Measurements from ENCODE around the gene PTPN3. TPM values are rescaled to one million over a fixed set of nuclear protein-coding genes. Genes with fewer than 3 reads are reported as not detected.

The PTPN3 gene
- polyA plus RNA-seq, 1 of the 3 experiments (the other 2 are of a cell fraction), result 7.5 TPM

DNA sequence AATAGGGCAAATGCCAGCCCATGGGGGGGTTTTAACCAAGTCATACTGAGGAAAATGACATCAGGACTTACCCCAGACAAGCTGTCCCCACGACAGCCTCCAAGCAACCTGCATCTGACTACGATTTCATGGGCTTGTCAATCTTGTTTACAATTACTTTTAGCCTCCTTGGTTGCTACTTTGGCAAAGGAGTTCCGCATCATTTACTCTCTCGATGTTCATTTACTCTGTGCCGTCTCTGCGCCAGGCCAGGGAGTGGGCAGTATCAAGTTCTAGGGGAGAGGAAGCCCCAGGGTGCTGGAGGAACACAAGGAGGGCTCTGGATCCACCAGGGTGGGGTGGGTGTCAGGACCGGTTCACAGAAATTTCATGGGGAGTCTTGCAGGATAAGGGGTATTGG, 23.9 kb downstream of the PTPN3 start:
- no peak overlapping the region for H3K9ac ChIP-seq
- peaks cover 2% of the 10 kb centered on the region; the same call in 1 of the 2 replicates for H4K20me1 ChIP-seq (ENCODE audit: insufficient read depth)
- CTCF ChIA-PET, result interaction anchor here (1.5 to 2.3 kb wide), 4 partner anchors 10 to 33 kb away, joined by 4 to 13 read pairs (median 5); no protein-coding TSS in a partner anchor
- WGBS (ENCODE audit: low lambda C conversion rate), result 95% methylated on average over 7 of the region's 7 CpGs
- no peak overlapping the region for H3K4me2 ChIP-seq
- H3K27ac ChIP-seq (ENCODE audit: low read depth in 2 of 2, low read length in 1 of 2), result no peak overlapping the region
- H3K27me3 ChIP-seq (ENCODE audit: insufficient read depth), result no peaks in the 10 kb centered on the region
- no peak overlapping the region for H3K4me3 ChIP-seq (ENCODE audit: low read depth in 2 of 2, low read length in 1 of 2)
- H3K79me2 ChIP-seq (ENCODE audit: insufficient read depth), result peaks cover 26% of the 10 kb centered on the region
- peaks cover 8 to 13% of the 10 kb centered on the region in 2 experiments; a peak in 1 of 4 replicates for H3K4me1 ChIP-seq (ENCODE audit: control insufficient read depth in 1 of 2, insufficient read depth in 2 of 2, low read depth in 1 of 2, low read length in 1 of 2)
- peaks cover 8% of the 10 kb centered on the region for H3F3A ChIP-seq (replicated peaks; ENCODE audit: insufficient read depth)
- no peaks in the 10 kb centered on the region for H3K9me3 ChIP-seq
- no peak for DNase-seq
- no peaks in the 10 kb centered on the region for H3K9me2 ChIP-seq
- H3K36me3 ChIP-seq (replicated peaks in 1 of 2; ENCODE audit: control insufficient read depth in 1 of 2, insufficient read depth in 2 of 2, low read length in 1 of 2), result no peaks in the 10 kb centered on the region
- TF ChIP-seq, protein P1, sequence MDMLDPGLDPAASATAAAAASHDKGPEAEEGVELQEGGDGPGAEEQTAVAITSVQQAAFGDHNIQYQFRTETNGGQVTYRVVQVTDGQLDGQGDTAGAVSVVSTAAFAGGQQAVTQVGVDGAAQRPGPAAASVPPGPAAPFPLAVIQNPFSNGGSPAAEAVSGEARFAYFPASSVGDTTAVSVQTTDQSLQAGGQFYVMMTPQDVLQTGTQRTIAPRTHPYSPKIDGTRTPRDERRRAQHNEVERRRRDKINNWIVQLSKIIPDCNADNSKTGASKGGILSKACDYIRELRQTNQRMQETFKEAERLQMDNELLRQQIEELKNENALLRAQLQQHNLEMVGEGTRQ (IDR thresholded peaks at IDR 0.05; ENCODE audit: borderline replicate concordance, low read depth, low read length), result no peak
- TF ChIP-seq, protein P2, sequence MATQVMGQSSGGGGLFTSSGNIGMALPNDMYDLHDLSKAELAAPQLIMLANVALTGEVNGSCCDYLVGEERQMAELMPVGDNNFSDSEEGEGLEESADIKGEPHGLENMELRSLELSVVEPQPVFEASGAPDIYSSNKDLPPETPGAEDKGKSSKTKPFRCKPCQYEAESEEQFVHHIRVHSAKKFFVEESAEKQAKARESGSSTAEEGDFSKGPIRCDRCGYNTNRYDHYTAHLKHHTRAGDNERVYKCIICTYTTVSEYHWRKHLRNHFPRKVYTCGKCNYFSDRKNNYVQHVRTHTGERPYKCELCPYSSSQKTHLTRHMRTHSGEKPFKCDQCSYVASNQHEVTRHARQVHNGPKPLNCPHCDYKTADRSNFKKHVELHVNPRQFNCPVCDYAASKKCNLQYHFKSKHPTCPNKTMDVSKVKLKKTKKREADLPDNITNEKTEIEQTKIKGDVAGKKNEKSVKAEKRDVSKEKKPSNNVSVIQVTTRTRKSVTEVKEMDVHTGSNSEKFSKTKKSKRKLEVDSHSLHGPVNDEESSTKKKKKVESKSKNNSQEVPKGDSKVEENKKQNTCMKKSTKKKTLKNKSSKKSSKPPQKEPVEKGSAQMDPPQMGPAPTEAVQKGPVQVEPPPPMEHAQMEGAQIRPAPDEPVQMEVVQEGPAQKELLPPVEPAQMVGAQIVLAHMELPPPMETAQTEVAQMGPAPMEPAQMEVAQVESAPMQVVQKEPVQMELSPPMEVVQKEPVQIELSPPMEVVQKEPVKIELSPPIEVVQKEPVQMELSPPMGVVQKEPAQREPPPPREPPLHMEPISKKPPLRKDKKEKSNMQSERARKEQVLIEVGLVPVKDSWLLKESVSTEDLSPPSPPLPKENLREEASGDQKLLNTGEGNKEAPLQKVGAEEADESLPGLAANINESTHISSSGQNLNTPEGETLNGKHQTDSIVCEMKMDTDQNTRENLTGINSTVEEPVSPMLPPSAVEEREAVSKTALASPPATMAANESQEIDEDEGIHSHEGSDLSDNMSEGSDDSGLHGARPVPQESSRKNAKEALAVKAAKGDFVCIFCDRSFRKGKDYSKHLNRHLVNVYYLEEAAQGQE (IDR thresholded peaks at IDR 0.05; ENCODE audit: low read depth, low read length), result no peak
- TF ChIP-seq MXI1 (IDR thresholded peaks at IDR 0.05; ENCODE audit: low read depth, low read length) (no peak), RAD21 (IDR thresholded peaks at IDR 0.05; ENCODE audit: low read length) (no peak), FOXM1 (IDR thresholded peaks at IDR 0.05; ENCODE audit: low read depth) (no peak), GATA2 (CRISPR knock-in tag; IDR thresholded peaks at IDR 0.05) (no peak), SMC3 (IDR thresholded peaks at IDR 0.05; ENCODE audit: low read depth, low read length) (no peak), TEAD4 (IDR thresholded peaks at IDR 0.05; ENCODE audit: borderline replicate concordance, insufficient read depth) (no peak), YY1 (IDR thresholded peaks at IDR 0.05; ENCODE audit: low read depth) (no peak)
- TF ChIP-seq, protein P3, sequence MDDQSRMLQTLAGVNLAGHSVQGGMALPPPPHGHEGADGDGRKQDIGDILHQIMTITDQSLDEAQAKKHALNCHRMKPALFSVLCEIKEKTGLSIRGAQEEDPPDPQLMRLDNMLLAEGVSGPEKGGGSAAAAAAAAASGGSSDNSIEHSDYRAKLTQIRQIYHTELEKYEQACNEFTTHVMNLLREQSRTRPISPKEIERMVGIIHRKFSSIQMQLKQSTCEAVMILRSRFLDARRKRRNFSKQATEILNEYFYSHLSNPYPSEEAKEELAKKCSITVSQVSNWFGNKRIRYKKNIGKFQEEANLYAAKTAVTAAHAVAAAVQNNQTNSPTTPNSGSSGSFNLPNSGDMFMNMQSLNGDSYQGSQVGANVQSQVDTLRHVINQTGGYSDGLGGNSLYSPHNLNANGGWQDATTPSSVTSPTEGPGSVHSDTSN (IDR thresholded peaks at IDR 0.05), result no peak
- H2AFZ ChIP-seq (ENCODE audit: low read depth), result no peak overlapping the region
- POLR2A ChIA-PET, result no interaction called here

DNA sequence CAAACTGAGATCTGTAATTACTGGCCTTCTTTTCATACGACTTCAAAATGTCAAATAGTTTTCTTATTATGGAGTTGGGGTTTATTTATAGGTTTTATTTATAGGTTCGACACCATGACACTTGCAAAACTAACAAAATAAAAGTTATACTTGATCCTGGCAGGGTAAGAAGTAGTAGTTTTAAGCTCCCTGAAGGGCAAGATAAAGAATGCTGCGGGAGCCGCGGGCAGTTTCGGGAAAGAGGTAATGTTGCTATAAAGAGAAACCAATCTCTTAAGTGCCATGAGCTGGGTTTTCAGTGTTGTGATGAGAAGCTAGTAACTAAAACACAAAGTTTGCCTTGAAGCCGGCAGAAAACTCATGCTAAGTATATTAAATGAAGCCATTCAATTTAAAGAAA, 24.8 kb downstream of the PTPN3 start:
- Histone ChIP-seq H3K4me3 (ENCODE audit: low read depth in 2 of 2, low read length in 1 of 2) (no peak overlapping the region), H3K9me2 (no peaks in the 10 kb centered on the region), H2AFZ (ENCODE audit: low read depth) (no peak overlapping the region), H3K4me2 (no peak overlapping the region), H3F3A (replicated peaks; ENCODE audit: insufficient read depth) (peaks cover 8% of the 10 kb centered on the region), H3K27me3 (ENCODE audit: insufficient read depth) (no peaks in the 10 kb centered on the region), H3K79me2 (ENCODE audit: insufficient read depth) (peaks cover 35% of the 10 kb centered on the region), H4K20me1 (ENCODE audit: insufficient read depth) (peaks cover 9% of the 10 kb centered on the region; the same call in 1 of the 2 replicates), H3K9ac (no peak overlapping the region), H3K36me3 (replicated peaks in 1 of 2; ENCODE audit: control insufficient read depth in 1 of 2, insufficient read depth in 2 of 2, low read length in 1 of 2) (no peaks in the 10 kb centered on the region), H3K9me3 (no peaks in the 10 kb centered on the region), H3K27ac (ENCODE audit: low read depth in 2 of 2, low read length in 1 of 2) (no peak overlapping the region), H3K4me1 (ENCODE audit: control insufficient read depth in 1 of 2, insufficient read depth in 2 of 2, low read depth in 1 of 2, low read length in 1 of 2) (peaks cover 8 to 13% of the 10 kb centered on the region in 2 experiments; a peak in 1 of 4 replicates)
- ChIA-PET POLR2A (no interaction called here), CTCF (interaction anchor here (1.0 kb wide), 1 partner anchor 16 kb away, joined by 4 read pairs; no protein-coding TSS in a partner anchor)
- WGBS (ENCODE audit: low lambda C conversion rate), result 94% methylated on average over 7 of the region's 7 CpGs
- DNase-seq, result no peak
- no peak for TF ChIP-seq MXI1 (IDR thresholded peaks at IDR 0.05; ENCODE audit: low read depth, low read length)
- TF ChIP-seq JUND (IDR thresholded peaks at IDR 0.05), result no peak
- no peak for TF ChIP-seq TEAD4 (IDR thresholded peaks at IDR 0.05; ENCODE audit: borderline replicate concordance, insufficient read depth)
- no peak for TF ChIP-seq YY1 (IDR thresholded peaks at IDR 0.05; ENCODE audit: low read depth)
- TF ChIP-seq FOXJ3 (CRISPR knock-in tag; IDR thresholded peaks at IDR 0.05), result no peak
- no peak for TF ChIP-seq ELF1 (IDR thresholded peaks at IDR 0.05)
- TF ChIP-seq, protein P2 (IDR thresholded peaks at IDR 0.05; ENCODE audit: low read depth, low read length), result no peak
- TF ChIP-seq GATA2 (CRISPR knock-in tag; IDR thresholded peaks at IDR 0.05), result no peak
- TF ChIP-seq, protein P4, sequence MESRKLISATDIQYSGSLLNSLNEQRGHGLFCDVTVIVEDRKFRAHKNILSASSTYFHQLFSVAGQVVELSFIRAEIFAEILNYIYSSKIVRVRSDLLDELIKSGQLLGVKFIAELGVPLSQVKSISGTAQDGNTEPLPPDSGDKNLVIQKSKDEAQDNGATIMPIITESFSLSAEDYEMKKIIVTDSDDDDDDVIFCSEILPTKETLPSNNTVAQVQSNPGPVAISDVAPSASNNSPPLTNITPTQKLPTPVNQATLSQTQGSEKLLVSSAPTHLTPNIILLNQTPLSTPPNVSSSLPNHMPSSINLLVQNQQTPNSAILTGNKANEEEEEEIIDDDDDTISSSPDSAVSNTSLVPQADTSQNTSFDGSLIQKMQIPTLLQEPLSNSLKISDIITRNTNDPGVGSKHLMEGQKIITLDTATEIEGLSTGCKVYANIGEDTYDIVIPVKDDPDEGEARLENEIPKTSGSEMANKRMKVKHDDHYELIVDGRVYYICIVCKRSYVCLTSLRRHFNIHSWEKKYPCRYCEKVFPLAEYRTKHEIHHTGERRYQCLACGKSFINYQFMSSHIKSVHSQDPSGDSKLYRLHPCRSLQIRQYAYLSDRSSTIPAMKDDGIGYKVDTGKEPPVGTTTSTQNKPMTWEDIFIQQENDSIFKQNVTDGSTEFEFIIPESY (IDR thresholded peaks at IDR 0.05; ENCODE audit: borderline replicate concordance, low read depth), result no peak
- TF ChIP-seq EP300 (IDR thresholded peaks at IDR 0.05; ENCODE audit: borderline replicate concordance in 1 of 2, low read depth in 1 of 2, low read length in 1 of 2), result no peak
